Panc1 (cell line): Measurements from ENCODE around the gene CLVS2. TPM values are rescaled to one million over a fixed set of nuclear protein-coding genes. Genes with fewer than 3 reads are reported as not detected.
A peak's percentile ranks its signal among the peaks of the same experiment; 100 is the strongest.

Experiments
- ATAC-seq: fragments of 200-7000 bp; cut with Tn5 transposase; 2 replicates; pipeline ENCODE4 v1.9.1; 2020; ENCODE audit warnings: mild to moderate bottlenecking, moderate library complexity
- BruUV-seq: library from RNA; stranded (reverse); fragments of 400-500 nt; replicated peaks from 2 replicates; lab custom pipeline; 2021; lab: Mats Ljungman, UMichigan
- CTCF ChIA-PET: fragments of 300-600 bp; sonication (Branson Sonifier 250); formaldehyde crosslinking; loops from one replicate; lab custom pipeline; 2022; ENCODE audit warnings: antibody characterized with exemption; lab: Charles Lee
- POLR2A ChIA-PET: fragments of 300-600 bp; sonication (Branson Sonifier 250); formaldehyde crosslinking; loops from one replicate; lab custom pipeline; 2022; ENCODE audit warnings: antibody characterized with exemption; lab: Charles Lee
- DNase-seq: peaks from one replicate; pipeline ENCODE4 v3.0.0-alpha.2; 2010; ENCODE audit warnings: low read depth, low spot score
- H3K27ac ChIP-seq: 2 replicates; pipeline ENCODE4 v1.5.1; 2011; ENCODE audit warnings: mild to moderate bottlenecking, low read length, inconsistent platforms
- H3K27me3 ChIP-seq: fragments of 200-500 bp; sonication (Bioruptor generic); 2 replicates; pipeline ENCODE4 v1.6.0; 2014; ENCODE audit warnings: low read length, inconsistent platforms; ENCODE audit not compliant: control insufficient read depth, insufficient read depth
- H3K36me3 ChIP-seq: fragments of 200-500 bp; sonication (Bioruptor generic); 2 replicates; pipeline ENCODE4 v1.5.1; 2014; ENCODE audit warnings: inconsistent platforms, mild to moderate bottlenecking, low read length, moderate library complexity; ENCODE audit not compliant: control insufficient read depth, insufficient read depth
- H3K4me1 ChIP-seq: 2 replicates; pipeline ENCODE4 v1.5.1; 2011; ENCODE audit warnings: inconsistent platforms, mild to moderate bottlenecking, low read length, moderate library complexity; ENCODE audit not compliant: control insufficient read depth, insufficient read depth
- H3K4me3 ChIP-seq, 2 experiments: 2 replicates each; pipeline ENCODE4 v1.5.1; 2011 to 2012; ENCODE audit warnings: low read depth in 2 of 2, low read length in 2 of 2, mild to moderate bottlenecking in 2 of 2, inconsistent platforms in 1 of 2, moderate library complexity in 1 of 2
- H3K9me3 ChIP-seq: fragments of 200-500 bp; sonication (Bioruptor generic); 2 replicates; pipeline ENCODE4 v1.5.1; 2014; ENCODE audit warnings: low read depth, mild to moderate bottlenecking, inconsistent platforms, low read length, moderate library complexity; ENCODE audit not compliant: control insufficient read depth, insufficient read depth
- CTCF ChIP-seq: fragments of 450-650 bp; IDR thresholded peaks from 2 replicates; pipeline ENCODE4 v1.5.1; 2017; ENCODE audit warnings: mild to moderate bottlenecking
- POLR2AphosphoS5 ChIP-seq: IDR thresholded peaks from 2 replicates; pipeline ENCODE4 v1.6.1; 2012; ENCODE audit warnings: mild to moderate bottlenecking, low read depth, low read length, moderate library complexity
- REST ChIP-seq, 2 experiments: IDR thresholded peaks; 2 replicates each; pipeline ENCODE4 v1.6.1; 2011 to 2012; ENCODE audit warnings: low read depth in 2 of 2, control low read depth in 1 of 2, low read length in 1 of 2, mild to moderate bottlenecking in 1 of 2, moderate library complexity in 1 of 2; ENCODE audit not compliant: insufficient read depth in 1 of 2
- SIN3A ChIP-seq: IDR thresholded peaks from 2 replicates; pipeline ENCODE4 v1.6.1; 2012; ENCODE audit warnings: low read depth, mild to moderate bottlenecking, low read length, moderate library complexity, borderline replicate concordance; ENCODE audit not compliant: insufficient read depth
- TCF7L2 ChIP-seq: IDR thresholded peaks from 2 replicates; pipeline ENCODE4 v1.6.1; 2011; ENCODE audit warnings: mild to moderate bottlenecking, low read depth, low read length, inconsistent platforms
- in situ Hi-C: cut with HindIII; loops from 2 replicates; pipeline ENCODE4 v1.10.0; 2016; ENCODE audit warnings: low sequenced_read_pairs, low pct_unique_long_range_greater_than_20kb
- intact Hi-C: fragments of 100-400 bp; cut with micrococcal nuclease; formaldehyde crosslinking; loops from one replicate; pipeline ENCODE4 v1.10.0; 2022; ENCODE audit not compliant: unreplicated experiment
- total RNA-seq: library from RNA; stranded (reverse); gene quantifications from one replicate; pipeline ENCODE4 v1.2.1, GENCODE V29; 2021; ENCODE audit not compliant: unreplicated experiment

The CLVS2 gene
- total RNA-seq, 1 experiment from 2014 or later, result 1.1 TPM

- Histone ChIP-seq H3K27me3 (no peaks in the 10 kb centered on the region), H3K27ac (no peak overlapping the region), H3K9me3 (no peaks in the 10 kb centered on the region; the same call in 1 of the 2 replicates), H3K4me1 (no peaks in the 10 kb centered on the region), H3K36me3 (no peaks in the 10 kb centered on the region), H3K4me3 (no peak overlapping the region)
- in situ Hi-C loops, result no loop called here
- TF ChIP-seq TCF7L2 (no peak), SIN3A (no peak)
- intact Hi-C loops, result no loop called here
- no peak for ATAC-seq
- no peak for DNase-seq
- POLR2A ChIA-PET, result no interaction called here
- BruUV-seq, result no TSS peak
- CTCF ChIA-PET, result no interaction called here
These were observed 78.6 kb downstream of the CLVS2 start for GRCh38 chr6:123074616-123075015.

- BruUV-seq, result no TSS peak
- intact Hi-C loops, result no loop called here
- CTCF ChIA-PET, result no interaction called here
- H3K4me1 ChIP-seq, result peaks cover under 1% of the 10 kb centered on the region; the same call in 1 of the 2 replicates
- H3K27ac ChIP-seq, result no peak overlapping the region
- H3K4me3 ChIP-seq, result no peak overlapping the region
- DNase-seq (no peak), ATAC-seq (no peak)
- no peaks in the 10 kb centered on the region for H3K27me3 ChIP-seq
- no peaks in the 10 kb centered on the region for H3K9me3 ChIP-seq
- POLR2A ChIA-PET, result no interaction called here
- H3K36me3 ChIP-seq, result no peaks in the 10 kb centered on the region
- TF ChIP-seq POLR2AphosphoS5 (no peak), SIN3A (no peak), CTCF (no peak), REST (IDR thresholded peaks at IDR 0.05; ENCODE audit: insufficient read depth in 1 of 2, low read depth in 2 of 2, low read length in 1 of 2) (no peak), TCF7L2 (no peak)
- in situ Hi-C loops, result no loop called here
These were observed 89.4 kb downstream of the CLVS2 start for GRCh38 chr6:123085403-123085802.

GRCh38 chr6:123089226-123089625, 93.2 kb downstream of the CLVS2 start:
- DNase-seq, result no peak

More at GRCh38 chr6:123089226-123089625, 93.2 kb downstream of the CLVS2 start:
- Histone ChIP-seq H3K4me1 (peaks cover 13% of the 10 kb centered on the region), H3K27ac (no peak overlapping the region), H3K4me3 (no peak overlapping the region), H3K36me3 (no peaks in the 10 kb centered on the region), H3K9me3 (no peaks in the 10 kb centered on the region), H3K27me3 (no peaks in the 10 kb centered on the region)
- ATAC-seq, result no peak
- BruUV-seq, result no TSS peak
- POLR2A ChIA-PET, result interaction anchor here (0.7 kb wide), 1 partner anchor 201 kb away, joined by 6 read pairs; no protein-coding TSS in a partner anchor
- CTCF ChIA-PET, result no interaction called here
- intact Hi-C loops (no loop called here), in situ Hi-C loops (no loop called here)
- TF ChIP-seq TCF7L2, result 0 out of 2 replicates have a peak, but pooled peaks have one; percentile 22
- TF ChIP-seq POLR2AphosphoS5, result no peak
